B cell (primary cell): ENCODE measurements around the gene IL36G.

ENCODE experiments used
- CTCF ChIP-seq: fragments of 200-600 bp; IDR thresholded peaks from one replicate; pipeline ENCODE4 v1.8.0; 2022; ENCODE audit warnings: antibody characterized with exemption, mild to moderate bottlenecking
- EZH2 ChIP-seq: IDR thresholded peaks from 2 replicates; pipeline ENCODE4 v1.6.1; 2012; ENCODE audit warnings: borderline replicate concordance, low read depth, mild to moderate bottlenecking, moderate library complexity, low read length; ENCODE audit not compliant: insufficient read depth, poor library complexity, severe bottlenecking

GRCh38 chr2:113034016-113034415, 56.2 kb downstream of the IL36G start:
- TF ChIP-seq CTCF = no peak
- no peak for TF ChIP-seq EZH2
